Uterus (tissue), 4 donors: Measurements from ENCODE around the gene CHRM4. TPM values are rescaled to one million over a fixed set of nuclear protein-coding genes. Genes with fewer than 3 reads are reported as not detected.

Experiments used
- DNase-seq, 2 donors: peaks; one replicate each; pipeline ENCODE4 v3.0.0-alpha.2; 2019 to 2020
- H3K27ac ChIP-seq, 2 donors: fragments of 200-600 bp; sonication (generic); 1 replicate in 1 of 2; 2 replicates in 1 of 2; pipeline ENCODE4 v1.5.1; 2016 to 2018
- H3K27me3 ChIP-seq, 2 donors: fragments of 200-600 bp; sonication (generic); one replicate each; pipeline ENCODE4 v1.5.1; 2018 to 2019; ENCODE audit warnings: control low read depth in 1 of 2
- H3K36me3 ChIP-seq, 2 donors: fragments of 200-600 bp; sonication (generic); one replicate each; pipeline ENCODE4 v1.5.1; 2019; ENCODE audit warnings: control low read depth in 1 of 2
- H3K4me1 ChIP-seq, 2 donors: fragments of 200-600 bp; sonication (generic); one replicate each; pipeline ENCODE4 v1.5.1; 2018 to 2019; ENCODE audit warnings: control low read depth in 1 of 2
- H3K4me3 ChIP-seq, 2 donors: fragments of 200-600 bp; sonication (generic); 1 replicate in 1 of 2; 2 replicates in 1 of 2; pipeline ENCODE4 v1.5.1; 2018 to 2019; ENCODE audit warnings: mild to moderate bottlenecking in 1 of 2
- H3K9me3 ChIP-seq, 2 donors: fragments of 200-600 bp; sonication (generic); one replicate each; pipeline ENCODE4 v1.5.1; 2019; ENCODE audit warnings: control low read depth in 1 of 2
- POLR2A ChIP-seq, 2 donors: fragments of 450-650 bp; IDR thresholded peaks; one replicate each; pipeline ENCODE4 v1.6.1; 2016; ENCODE audit warnings: antibody characterized with exemption in 2 of 2, mild to moderate bottlenecking in 1 of 2, moderate library complexity in 1 of 2
- intact Hi-C: fragments of 100-400 bp; cut with DNase I; formaldehyde crosslinking; loops from one replicate; pipeline ENCODE4 v1.15.1; 2023; ENCODE audit warnings: low total_unique reads
- total RNA-seq, 4 donors: library from RNA; depleted of rRNA in 3 of 4; stranded (reverse); fragments of >200 nt in 3 of 4; gene quantifications; one replicate each; pipeline versions ENCODE4 v1.1.0 to v1.2.4, GENCODE V29; 2014 to 2023
- TF ChIP-seq, protein P1 (sequence below), 4 experiments: fragments of 200-600 bp in 2 of 4; fragments of 450-650 bp in 2 of 4; sonication (generic) in 2 of 4; IDR thresholded peaks; one replicate each; pipeline ENCODE4 v1.5.1; 2016 to 2019; ENCODE audit warnings: antibody characterized with exemption in 4 of 4, mild to moderate bottlenecking in 2 of 4, moderate library complexity in 1 of 4
- donor health status: DM: yes; HTN: yes; CAD: no.

Gene CHRM4
- total RNA-seq, 4 donors from 2014 or later, result 0.14 to 0.67 TPM; not detected in 2

DNA sequence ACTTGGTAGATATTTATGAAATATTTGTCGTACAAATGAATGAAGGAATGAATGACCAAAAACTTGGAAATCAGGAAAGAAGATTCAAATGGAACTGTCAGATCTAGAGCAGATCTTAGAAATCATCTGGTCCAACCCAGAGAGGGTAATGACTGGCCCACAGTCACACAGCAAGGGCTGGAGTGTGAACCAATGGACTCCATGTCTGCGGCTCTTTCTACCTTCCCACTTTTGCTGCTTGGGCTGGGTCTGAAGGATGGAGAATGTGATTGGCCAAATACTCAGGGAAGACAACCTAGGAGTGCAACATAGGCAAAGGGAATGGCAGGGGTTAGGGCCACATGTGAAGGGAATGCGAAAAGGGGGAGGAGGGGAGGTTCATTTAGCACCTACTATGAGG is 50.1 kb downstream of the CHRM4 start:
- intact Hi-C loops, result no loop called here
- H3K36me3 ChIP-seq, result no peaks in the 10 kb centered on the region
- no peaks in the 10 kb centered on the region for H3K27me3 ChIP-seq
- peak overlapping the region in 1 of 2 donors; percentile 24 for H3K27ac ChIP-seq
- H3K4me3 ChIP-seq, result no peak overlapping the region
- DNase-seq, result no peak
- TF ChIP-seq POLR2A (IDR thresholded peaks at IDR 0.05), result no peak
- TF ChIP-seq, protein P1, sequence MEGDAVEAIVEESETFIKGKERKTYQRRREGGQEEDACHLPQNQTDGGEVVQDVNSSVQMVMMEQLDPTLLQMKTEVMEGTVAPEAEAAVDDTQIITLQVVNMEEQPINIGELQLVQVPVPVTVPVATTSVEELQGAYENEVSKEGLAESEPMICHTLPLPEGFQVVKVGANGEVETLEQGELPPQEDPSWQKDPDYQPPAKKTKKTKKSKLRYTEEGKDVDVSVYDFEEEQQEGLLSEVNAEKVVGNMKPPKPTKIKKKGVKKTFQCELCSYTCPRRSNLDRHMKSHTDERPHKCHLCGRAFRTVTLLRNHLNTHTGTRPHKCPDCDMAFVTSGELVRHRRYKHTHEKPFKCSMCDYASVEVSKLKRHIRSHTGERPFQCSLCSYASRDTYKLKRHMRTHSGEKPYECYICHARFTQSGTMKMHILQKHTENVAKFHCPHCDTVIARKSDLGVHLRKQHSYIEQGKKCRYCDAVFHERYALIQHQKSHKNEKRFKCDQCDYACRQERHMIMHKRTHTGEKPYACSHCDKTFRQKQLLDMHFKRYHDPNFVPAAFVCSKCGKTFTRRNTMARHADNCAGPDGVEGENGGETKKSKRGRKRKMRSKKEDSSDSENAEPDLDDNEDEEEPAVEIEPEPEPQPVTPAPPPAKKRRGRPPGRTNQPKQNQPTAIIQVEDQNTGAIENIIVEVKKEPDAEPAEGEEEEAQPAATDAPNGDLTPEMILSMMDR (IDR thresholded peaks at IDR 0.05), result no peak
- H3K4me1 ChIP-seq, result no peaks in the 10 kb centered on the region
- H3K9me3 ChIP-seq, result no peaks in the 10 kb centered on the region

DNA sequence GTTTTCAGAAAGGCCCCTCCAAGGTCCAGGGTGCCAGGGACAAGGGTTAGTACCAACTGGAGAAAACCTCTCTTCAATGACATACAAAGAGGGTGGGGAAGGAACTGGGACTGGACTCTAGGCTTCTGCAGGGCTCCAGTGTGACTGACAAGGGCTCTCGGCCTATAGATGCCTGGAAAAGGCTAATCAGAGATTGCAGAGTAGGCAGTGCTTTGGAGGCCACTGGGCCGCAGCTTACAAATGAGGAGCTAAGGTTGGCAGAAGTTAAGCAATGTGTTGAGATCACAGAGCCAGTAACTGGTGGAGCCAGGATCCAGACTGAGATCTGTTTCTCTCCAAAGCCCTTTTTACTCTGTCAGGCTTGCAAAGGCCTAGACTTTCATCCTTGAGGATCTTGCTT is 51.8 kb downstream of the CHRM4 start:
- Histone ChIP-seq H3K36me3 (no peaks in the 10 kb centered on the region), H3K4me1 (no peaks in the 10 kb centered on the region), H3K27ac (peak overlapping the region in 1 of 2 donors; percentile 66), H3K27me3 (no peaks in the 10 kb centered on the region), H3K4me3 (no peak overlapping the region), H3K9me3 (no peaks in the 10 kb centered on the region)
- DNase-seq, result no peak
- no peak for TF ChIP-seq POLR2A (IDR thresholded peaks at IDR 0.05)
- TF ChIP-seq, protein P1 (IDR thresholded peaks at IDR 0.05), result no peak
- intact Hi-C loops, result no loop called here

DNA sequence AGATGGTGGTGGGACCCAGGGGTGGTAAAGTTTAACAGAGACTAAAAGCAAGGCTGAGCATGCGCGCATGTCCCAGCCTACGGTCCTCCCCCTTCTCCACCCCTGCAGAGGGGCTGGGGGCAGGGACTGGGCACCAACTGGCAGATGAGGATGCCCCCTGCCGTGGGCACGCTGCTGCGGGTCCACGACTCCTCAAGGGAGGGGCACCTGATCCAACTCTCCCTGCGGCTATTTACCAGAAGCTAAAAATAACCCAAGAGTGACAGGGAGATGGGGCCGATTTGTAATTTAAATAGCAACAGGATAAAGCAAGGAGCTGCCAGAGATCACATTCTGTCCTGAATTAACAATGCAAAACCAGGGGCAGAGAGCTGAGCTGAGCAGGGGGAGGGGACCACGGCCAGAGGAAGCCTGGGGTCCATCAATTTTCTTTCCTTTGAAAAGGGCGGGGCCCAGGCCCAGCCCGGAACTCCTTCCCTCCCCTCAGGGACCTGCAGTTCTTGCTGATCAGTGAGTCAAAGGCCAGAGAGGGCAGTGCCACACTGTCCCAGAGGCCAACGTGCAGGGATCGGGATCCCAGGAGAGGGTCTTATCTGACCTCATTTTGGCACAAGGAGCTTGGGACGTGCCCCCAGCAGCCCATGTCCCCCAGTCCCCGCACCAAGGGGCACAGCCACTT is 52.4 kb downstream of the CHRM4 start:
- Histone ChIP-seq H3K4me1 (no peaks in the 10 kb centered on the region), H3K9me3 (no peaks in the 10 kb centered on the region), H3K36me3 (no peaks in the 10 kb centered on the region), H3K4me3 (peak overlapping the region in 1 of 2 donors; percentile 2), H3K27me3 (no peaks in the 10 kb centered on the region), H3K27ac (peak overlapping the region; percentile 50 to 66)
- intact Hi-C loops, result no loop called here
- DNase-seq, result no peak
- TF ChIP-seq, protein P1 (IDR thresholded peaks at IDR 0.05), result no peak
- no peak for TF ChIP-seq POLR2A (IDR thresholded peaks at IDR 0.05)

DNA sequence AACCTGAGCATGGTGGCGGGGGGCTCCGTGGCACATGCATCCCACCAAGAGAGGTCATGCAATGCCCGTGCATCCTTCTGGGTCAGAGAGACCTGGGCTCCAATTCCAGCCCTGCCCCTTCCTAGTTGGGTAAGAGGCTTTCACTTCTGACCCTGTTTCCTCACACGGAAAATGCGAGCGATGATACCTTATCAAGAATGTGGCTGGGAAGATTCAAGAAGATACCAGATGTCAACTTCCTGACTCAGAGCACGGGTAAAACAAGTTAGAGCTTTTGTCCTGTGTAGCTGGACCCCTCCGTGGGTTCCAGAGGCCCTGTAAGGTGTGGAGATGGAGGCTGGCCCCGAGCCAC is 53.0 kb downstream of the CHRM4 start:
- Histone ChIP-seq H3K27ac (peak overlapping the region; percentile 50 to 66), H3K36me3 (no peaks in the 10 kb centered on the region), H3K27me3 (no peaks in the 10 kb centered on the region), H3K4me3 (peak overlapping the region in 1 of 2 donors; percentile 2), H3K4me1 (no peaks in the 10 kb centered on the region), H3K9me3 (no peaks in the 10 kb centered on the region)
- intact Hi-C loops, result no loop called here
- DNase-seq, result no peak
- TF ChIP-seq, protein P1 (IDR thresholded peaks at IDR 0.05), result no peak
- no peak for TF ChIP-seq POLR2A (IDR thresholded peaks at IDR 0.05)

DNA sequence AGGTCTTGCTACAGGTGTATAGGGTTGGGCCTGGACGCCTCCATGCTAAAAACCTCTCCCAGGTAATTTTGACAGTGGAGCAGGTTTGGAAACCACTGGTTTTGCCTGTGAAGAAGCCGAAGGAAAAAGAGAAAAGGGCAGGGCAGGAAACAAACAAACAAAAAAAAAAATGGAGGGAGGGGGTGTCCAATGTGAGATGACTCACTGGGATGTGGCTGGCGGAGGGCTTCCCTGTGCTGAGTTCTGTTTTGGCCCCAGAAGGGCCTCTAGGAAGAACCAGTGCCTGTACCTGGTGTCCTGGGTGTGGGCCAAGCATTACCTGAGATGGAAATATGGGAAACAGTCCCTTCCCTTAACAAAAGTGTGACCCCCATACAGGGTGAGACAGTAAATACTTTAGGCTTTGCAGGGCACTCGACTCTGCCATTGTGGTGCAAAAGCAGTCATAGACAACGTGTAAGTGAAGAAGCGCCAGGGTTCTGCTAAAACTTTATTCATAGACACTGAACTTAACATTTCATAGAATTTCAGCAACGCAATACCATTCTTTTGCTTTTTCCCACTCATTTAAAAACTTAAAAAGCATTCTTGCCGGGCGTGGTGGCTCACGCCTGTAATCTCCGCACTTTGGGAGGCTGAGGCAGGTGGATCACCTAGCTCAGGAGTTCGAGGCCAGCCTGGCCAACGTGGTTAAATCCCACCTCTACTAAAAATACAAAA is 53.8 kb downstream of the CHRM4 start:
- H3K9me3 ChIP-seq, result no peaks in the 10 kb centered on the region
- peak overlapping the region in 1 of 2 donors; percentile 66 for H3K27ac ChIP-seq
- intact Hi-C loops, result no loop called here
- H3K4me1 ChIP-seq, result peaks cover 0 to 6% of the 10 kb centered on the region in 2 donors
- no peak for DNase-seq
- no peaks in the 10 kb centered on the region for H3K36me3 ChIP-seq
- H3K4me3 ChIP-seq, result no peak overlapping the region
- peaks cover 0 to 6% of the 10 kb centered on the region in 2 donors for H3K27me3 ChIP-seq
- TF ChIP-seq POLR2A (IDR thresholded peaks at IDR 0.05), result no peak
- TF ChIP-seq, protein P1 (IDR thresholded peaks at IDR 0.05), result no peak
